Adrenal gland (tissue), 12 donors: ENCODE data around the gene TOGARAM2. TPM values are rescaled to one million over a fixed set of nuclear protein-coding genes. Genes with fewer than 3 reads are reported as not detected.

Experiments used
- DNase-seq, 7 donors: peaks; one replicate each; pipeline ENCODE4 v3.0.0-alpha.2; 2019 to 2020
- H3K27ac ChIP-seq, 5 donors: fragments of 200-600 bp; sonication (generic) in 4 of 5; 1 replicate in 3 of 5; 2 replicates in 2 of 5; pipeline versions ENCODE4 v1.5.1 to v1.8.0; 2016 to 2020; ENCODE audit warnings: mild to moderate bottlenecking in 1 of 5
- H3K27me3 ChIP-seq: fragments of 200-600 bp; 2 replicates; pipeline ENCODE4 v1.8.0; 2021
- H3K36me3 ChIP-seq, 2 donors: fragments of 200-600 bp; replicated peaks in 1 of 2; 1 replicate in 1 of 2; 2 replicates in 1 of 2; pipeline versions ENCODE4 v1.5.1 to v1.8.0; 2018 to 2022
- H3K4me1 ChIP-seq, 2 donors: fragments of 200-600 bp; replicated peaks in 1 of 2; 1 replicate in 1 of 2; 2 replicates in 1 of 2; pipeline versions ENCODE4 v1.5.1 to v1.8.0; 2018 to 2021
- H3K4me3 ChIP-seq, 4 donors: fragments of 200-600 bp; sonication (generic) in 3 of 4; one replicate each; pipeline ENCODE4 v1.5.1; 2016 to 2018
- H3K9me3 ChIP-seq, 3 donors: fragments of 200-600 bp; sonication (generic) in 1 of 3; replicated peaks in 1 of 3; 1 replicate in 2 of 3; 2 replicates in 1 of 3; pipeline versions ENCODE4 v1.5.1 to v1.8.0; 2016 to 2021
- CTCF ChIP-seq, 6 experiments: fragments of 450-650 bp in 4 of 6; fragments of 200-600 bp in 2 of 6; sonication (generic) in 1 of 6; IDR thresholded peaks; 1 replicate in 5 of 6; 2 replicates in 1 of 6; pipeline versions ENCODE4 v1.5.1 to v1.8.0; 2016 to 2021; ENCODE audit warnings: antibody characterized with exemption in 6 of 6, mild to moderate bottlenecking in 2 of 6, moderate library complexity in 1 of 6
- POLR2A ChIP-seq, 2 donors: fragments of 450-650 bp; IDR thresholded peaks; one replicate each; pipeline ENCODE4 v1.6.1; 2017; ENCODE audit warnings: antibody characterized with exemption in 2 of 2, mild to moderate bottlenecking in 2 of 2, moderate library complexity in 1 of 2
- WGBS, 4 donors: extraction: QIAGEN DNeasy Blood & Tissue Kit in 2 of 4; methylation state at CpG; one replicate each; pipeline versions ENCODE4 v1.1.5 to v1.1.7; 2013 to 2017; 5-methylcytosine and 5-hydroxymethylcytosine counted together
- intact Hi-C, 2 donors: fragments of 100-400 bp; cut with DNase I; formaldehyde crosslinking; loops; one replicate each; pipeline versions ENCODE4 v1.14.1 to v1.15.0; 2022 to 2023
- polyA plus RNA-seq, 3 donors: library from polyadenylated mRNA; stranded (reverse); fragments of 200-250 nt in 2 of 3; fragments of 350-450 nt in 1 of 3; fragmentation: Illumina TruSeq in 1 of 3; extraction: RNeasy Lipid Tissue Mini Kit (QIAGEN cat#74804) in 1 of 3; gene quantifications; one replicate each; pipeline ENCODE4 v1.2.3, GENCODE V29; 2013 to 2014
- total RNA-seq, 9 donors: library from RNA; depleted of rRNA in 4 of 9; stranded (reverse); fragments of >200 nt in 4 of 9; fragments of 120-200 nt in 1 of 9; fragmentation: NEBNext Ultra II Directional in 1 of 9; extraction: Animal tissue kit (Norgen Biotek cat#: 25700) in 1 of 9; gene quantifications; one replicate each; pipeline versions ENCODE4 v1.1.0 to v1.2.4, GENCODE V29; 2013 to 2023
- donor health status: healthy with polysubstance abuse.
- donor health status: Bipolar disorder and iron deficiency.
- donor health status: DM: yes; HTN: yes; CAD: no.
- donor health status: DM: no; HTN: no; CAD: no.
- donor health status: DM: no; HTN: no; CAD: no.
- donor health status: DM: yes; HTN: yes; CAD: no.

Gene TOGARAM2
- total and polyA plus RNA-seq, 12 donors, result under 0.01 to 26.4 (median 1.1) TPM

GRCh38 chr2:29057006-29057405 lies 75.9 kb downstream of the TOGARAM2 start:
- no peak for DNase-seq
- H3K27ac ChIP-seq, result no peak overlapping the region
- no peaks in the 10 kb centered on the region for H3K36me3 ChIP-seq
- intact Hi-C loops, result no loop called here
- 88 to 93% (median 90%) methylated on average over 4 of the region's 4 CpGs for WGBS, 4 donors
- no peaks in the 10 kb centered on the region for H3K4me1 ChIP-seq
- no peaks in the 10 kb centered on the region for H3K9me3 ChIP-seq
- no peak for TF ChIP-seq POLR2A (IDR thresholded peaks at IDR 0.05)
- TF ChIP-seq CTCF (IDR thresholded peaks at IDR 0.05), result no peak
- no peaks in the 10 kb centered on the region for H3K27me3 ChIP-seq
- no peak overlapping the region for H3K4me3 ChIP-seq

GRCh38 chr2:29059624-29060023 lies 78.5 kb downstream of the TOGARAM2 start:
- no peak overlapping the region for H3K4me3 ChIP-seq
- no peak for TF ChIP-seq POLR2A (IDR thresholded peaks at IDR 0.05)
- no peak for TF ChIP-seq CTCF (IDR thresholded peaks at IDR 0.05)
- WGBS, 4 donors, result 80 to 98% (median 85%) methylated on average over 1 of the region's 1 CpG
- intact Hi-C loops, result no loop called here
- no peak overlapping the region for H3K27ac ChIP-seq
- no peak for DNase-seq
- no peaks in the 10 kb centered on the region for H3K9me3 ChIP-seq
- H3K36me3 ChIP-seq, result no peaks in the 10 kb centered on the region
- H3K4me1 ChIP-seq, result no peaks in the 10 kb centered on the region
- no peaks in the 10 kb centered on the region for H3K27me3 ChIP-seq

- TF ChIP-seq CTCF (IDR thresholded peaks at IDR 0.05), result no peak
- TF ChIP-seq POLR2A (IDR thresholded peaks at IDR 0.05), result no peak
- no peaks in the 10 kb centered on the region for H3K4me1 ChIP-seq
- WGBS, 4 donors, result 58 to 62% (median 61%) methylated on average over 9 of the region's 9 CpGs
- intact Hi-C loops, result no loop called here
- H3K36me3 ChIP-seq, result no peaks in the 10 kb centered on the region
- no peaks in the 10 kb centered on the region for H3K9me3 ChIP-seq
- no peak overlapping the region for H3K27ac ChIP-seq
- peak in 1 of 7 donors; percentile 46 for DNase-seq
- H3K27me3 ChIP-seq, result no peaks in the 10 kb centered on the region
- H3K4me3 ChIP-seq, result no peak overlapping the region
Measured at GRCh38 chr2:29060441-29060840, 79.3 kb downstream of the TOGARAM2 start.

GRCh38 chr2:29061176-29061575 lies 80.1 kb downstream of the TOGARAM2 start:
- peak in 1 of 7 donors; percentile 23 for DNase-seq
- intact Hi-C loops, result no loop called here
- WGBS, 4 donors, result 67 to 77% (median 73%) methylated on average over 6 of the region's 6 CpGs
- no peaks in the 10 kb centered on the region for H3K36me3 ChIP-seq
- TF ChIP-seq CTCF (IDR thresholded peaks at IDR 0.05), result no peak
- H3K4me3 ChIP-seq, result no peak overlapping the region
- no peaks in the 10 kb centered on the region for H3K9me3 ChIP-seq
- H3K27me3 ChIP-seq, result no peaks in the 10 kb centered on the region
- no peak overlapping the region for H3K27ac ChIP-seq
- H3K4me1 ChIP-seq, result no peaks in the 10 kb centered on the region
